Left ventricle myocardium inferior (tissue), 1 donor: ENCODE data around the gene PHLDB3. TPM values are rescaled to one million over a fixed set of nuclear protein-coding genes. Genes with fewer than 3 reads are reported as not detected.

ENCODE experiments used
- DNase-seq: peaks from one replicate; pipeline ENCODE4 v3.0.0-alpha.2; 2020
- H3K27ac ChIP-seq: fragments of 200-600 bp; replicated peaks from 2 replicates; pipeline ENCODE4 v1.8.0; 2021
- H3K27me3 ChIP-seq: fragments of 200-600 bp; 2 replicates; pipeline ENCODE4 v1.8.0; 2021; ENCODE audit warnings: low read depth
- H3K36me3 ChIP-seq: fragments of 200-600 bp; 2 replicates; pipeline ENCODE4 v1.8.0; 2021
- H3K4me1 ChIP-seq: fragments of 200-600 bp; 2 replicates; pipeline ENCODE4 v1.8.0; 2021
- H3K4me3 ChIP-seq: fragments of 200-600 bp; 2 replicates; pipeline ENCODE4 v1.8.0; 2021; ENCODE audit warnings: mild to moderate bottlenecking, moderate library complexity
- H3K9me3 ChIP-seq: fragments of 200-600 bp; replicated peaks from 2 replicates; pipeline ENCODE4 v1.8.0; 2021
- intact Hi-C: fragments of 100-400 bp; cut with micrococcal nuclease; formaldehyde crosslinking; loops from one replicate; pipeline ENCODE4 v1.11.0; 2022
- total RNA-seq: library from RNA; stranded (reverse); fragmentation: NEBNext Ultra II Directional; extraction: Animal tissue kit (Norgen Biotek cat#: 25700); gene quantifications from one replicate; pipeline ENCODE4 v1.2.1, GENCODE V29; 2021
- TF ChIP-seq, protein P1 (sequence below): fragments of 200-600 bp; IDR thresholded peaks from 2 replicates; pipeline ENCODE4 v1.8.0; 2021; ENCODE audit warnings: antibody characterized with exemption, mild to moderate bottlenecking, borderline replicate concordance
- donor health status: DM: no; HTN: yes; CAD: no; lungs with severe emphysema.

Gene PHLDB3
- total RNA-seq, 1 donor from 2014 or later = 4.5 TPM

DNA sequence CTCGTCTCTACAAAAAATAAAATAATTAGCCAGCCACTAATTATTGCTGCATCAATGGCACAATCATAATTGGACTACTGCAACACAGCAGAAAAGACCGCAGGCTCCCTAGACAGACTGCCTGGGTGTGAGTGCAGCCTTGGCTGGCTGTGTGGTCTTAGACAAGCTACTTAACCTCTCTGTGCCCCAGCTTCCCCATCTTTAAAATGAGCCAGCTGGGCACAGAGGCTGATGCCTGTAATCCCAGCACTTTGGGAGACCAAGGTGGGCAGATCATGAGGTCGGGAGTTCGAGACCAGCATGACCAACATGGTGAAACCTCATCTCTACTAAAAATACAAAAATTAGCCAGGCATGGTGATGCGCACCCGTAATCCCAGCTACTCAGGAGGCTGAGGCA, 70.9 kb downstream of the PHLDB3 start:
- Histone ChIP-seq H3K27me3 (peaks cover 8% of the 10 kb centered on the region), H3K36me3 (no peaks in the 10 kb centered on the region), H3K27ac (no peak overlapping the region), H3K4me1 (peaks cover 8% of the 10 kb centered on the region), H3K4me3 (no peak overlapping the region), H3K9me3 (no peaks in the 10 kb centered on the region)
- intact Hi-C loops = no loop called here
- TF ChIP-seq, protein P1, sequence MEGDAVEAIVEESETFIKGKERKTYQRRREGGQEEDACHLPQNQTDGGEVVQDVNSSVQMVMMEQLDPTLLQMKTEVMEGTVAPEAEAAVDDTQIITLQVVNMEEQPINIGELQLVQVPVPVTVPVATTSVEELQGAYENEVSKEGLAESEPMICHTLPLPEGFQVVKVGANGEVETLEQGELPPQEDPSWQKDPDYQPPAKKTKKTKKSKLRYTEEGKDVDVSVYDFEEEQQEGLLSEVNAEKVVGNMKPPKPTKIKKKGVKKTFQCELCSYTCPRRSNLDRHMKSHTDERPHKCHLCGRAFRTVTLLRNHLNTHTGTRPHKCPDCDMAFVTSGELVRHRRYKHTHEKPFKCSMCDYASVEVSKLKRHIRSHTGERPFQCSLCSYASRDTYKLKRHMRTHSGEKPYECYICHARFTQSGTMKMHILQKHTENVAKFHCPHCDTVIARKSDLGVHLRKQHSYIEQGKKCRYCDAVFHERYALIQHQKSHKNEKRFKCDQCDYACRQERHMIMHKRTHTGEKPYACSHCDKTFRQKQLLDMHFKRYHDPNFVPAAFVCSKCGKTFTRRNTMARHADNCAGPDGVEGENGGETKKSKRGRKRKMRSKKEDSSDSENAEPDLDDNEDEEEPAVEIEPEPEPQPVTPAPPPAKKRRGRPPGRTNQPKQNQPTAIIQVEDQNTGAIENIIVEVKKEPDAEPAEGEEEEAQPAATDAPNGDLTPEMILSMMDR = no peak
- DNase-seq = no peak

DNA sequence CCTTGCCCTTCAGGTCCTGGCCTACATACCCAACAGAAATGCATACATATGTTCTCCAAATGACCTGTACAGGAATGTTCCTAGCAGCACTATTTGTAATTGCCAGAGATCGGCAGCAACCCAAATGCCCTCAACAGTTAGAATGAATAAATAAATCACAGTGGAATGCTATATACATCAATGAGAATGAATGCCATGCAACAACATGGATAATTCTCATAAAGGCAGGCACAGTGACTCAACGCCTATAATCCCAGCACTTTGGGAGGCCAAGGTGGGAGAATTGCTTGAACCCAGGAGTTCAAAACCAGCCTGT, 71.2 kb downstream of the PHLDB3 start:
- DNase-seq = no peak
- intact Hi-C loops = no loop called here
- Histone ChIP-seq H3K27ac (no peak overlapping the region), H3K27me3 (peaks cover 8% of the 10 kb centered on the region), H3K4me3 (no peak overlapping the region), H3K9me3 (no peaks in the 10 kb centered on the region), H3K36me3 (no peaks in the 10 kb centered on the region), H3K4me1 (peaks cover 5% of the 10 kb centered on the region)
- TF ChIP-seq, protein P1 = no peak

DNA sequence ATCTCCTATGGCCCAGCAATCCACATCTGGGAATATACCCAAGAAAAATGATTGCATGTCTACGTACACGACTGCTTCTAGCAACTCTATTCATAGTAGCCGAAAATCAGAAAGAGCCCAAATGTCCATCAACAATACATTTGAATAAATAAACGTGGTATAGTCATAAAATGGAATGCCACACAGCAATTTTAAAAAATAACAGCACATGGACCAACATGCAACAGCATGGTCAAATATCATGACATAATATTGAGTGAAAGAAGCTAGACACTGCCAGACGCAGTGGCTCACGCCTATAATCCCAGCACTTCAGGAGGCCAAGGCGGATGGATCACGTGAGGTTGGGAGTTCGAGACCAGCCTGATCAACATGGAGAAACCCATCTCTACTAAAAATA, 73.6 kb downstream of the PHLDB3 start:
- no peaks in the 10 kb centered on the region for H3K4me1 ChIP-seq
- H3K27ac ChIP-seq = no peak overlapping the region
- H3K9me3 ChIP-seq = no peaks in the 10 kb centered on the region
- DNase-seq = no peak
- TF ChIP-seq, protein P1 = no peak
- intact Hi-C loops = no loop called here
- no peaks in the 10 kb centered on the region for H3K36me3 ChIP-seq
- no peaks in the 10 kb centered on the region for H3K27me3 ChIP-seq
- no peak overlapping the region for H3K4me3 ChIP-seq

DNA sequence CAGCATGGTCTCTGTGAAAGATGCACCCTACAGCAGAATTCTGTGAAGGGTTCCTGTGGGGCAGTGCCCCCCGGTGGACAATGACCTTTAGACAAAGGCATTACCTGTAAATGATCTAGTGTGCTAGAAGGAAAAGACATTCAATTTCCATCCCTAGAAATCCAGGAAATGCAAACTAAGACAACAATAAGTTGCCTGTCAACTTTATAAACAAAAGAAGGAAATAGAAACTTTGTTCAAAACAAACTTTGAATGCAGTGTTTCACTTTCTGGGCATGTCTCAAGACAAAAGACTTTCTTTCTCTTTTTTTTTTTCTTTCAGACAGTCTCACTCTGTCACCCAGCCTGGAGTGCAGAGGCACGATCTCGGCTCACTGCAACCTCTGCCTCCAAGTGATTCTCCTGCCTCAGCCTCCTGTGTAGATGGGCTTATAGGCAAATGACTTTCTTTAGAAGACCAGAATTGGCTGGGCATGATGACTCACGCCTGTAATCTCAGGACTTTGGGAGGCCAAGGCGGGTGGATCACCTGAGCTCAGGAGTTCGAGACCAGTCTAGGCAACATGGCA, 74.3 kb downstream of the PHLDB3 start:
- intact Hi-C loops = no loop called here
- TF ChIP-seq, protein P1 = no peak
- Histone ChIP-seq H3K4me3 (no peak overlapping the region), H3K27me3 (no peaks in the 10 kb centered on the region), H3K4me1 (no peaks in the 10 kb centered on the region), H3K27ac (no peak overlapping the region), H3K36me3 (no peaks in the 10 kb centered on the region), H3K9me3 (no peaks in the 10 kb centered on the region)
- DNase-seq = no peak

DNA sequence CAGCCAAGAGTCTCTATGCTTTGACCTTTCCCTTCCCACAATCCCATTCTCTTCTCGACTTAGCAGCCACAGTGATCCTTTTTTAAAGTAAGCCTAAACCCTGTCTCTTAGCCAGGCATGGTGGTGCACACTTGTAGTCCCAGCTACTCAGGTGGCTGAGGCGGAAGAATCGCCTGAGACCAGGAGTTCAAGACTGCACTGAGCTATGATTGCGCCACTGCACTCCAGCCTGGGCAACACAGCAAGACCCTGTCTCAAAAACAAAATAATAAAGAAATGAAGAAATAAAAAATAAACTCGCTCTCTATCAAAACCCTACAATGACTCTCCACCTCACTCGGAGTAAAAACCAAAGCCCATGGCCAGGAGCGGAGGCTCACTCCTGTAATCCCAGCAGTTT, 75.2 kb downstream of the PHLDB3 start:
- no peak overlapping the region for H3K27ac ChIP-seq
- intact Hi-C loops = no loop called here
- no peaks in the 10 kb centered on the region for H3K36me3 ChIP-seq
- TF ChIP-seq, protein P1 = no peak
- no peak overlapping the region for H3K4me3 ChIP-seq
- H3K9me3 ChIP-seq = no peaks in the 10 kb centered on the region
- H3K4me1 ChIP-seq = no peaks in the 10 kb centered on the region
- no peak for DNase-seq
- H3K27me3 ChIP-seq = peaks cover 3% of the 10 kb centered on the region
